NCI-H146 (cell line): ENCODE data around the gene DLGAP1.

Experiments used
- DNase-seq: peaks from one replicate; lab custom pipeline; 2025; lab: John Stamatoyannopoulos, UW

Gene DLGAP1

GRCh38 chr18:3864669-3865298, 590.3 kb downstream of the DLGAP1 start:
- DNase-seq, result no peak

- no peak for DNase-seq
These were observed 591.5 kb downstream of the DLGAP1 start for GRCh38 chr18:3863593-3863992.

GRCh38 chr18:3863006-3863405, 592.1 kb downstream of the DLGAP1 start:
- DNase-seq, result no peak

- DNase-seq, result no peak
These were observed 593.6 kb downstream of the DLGAP1 start for GRCh38 chr18:3861495-3861894.

- DNase-seq, result no peak
These were observed 597.6 kb downstream of the DLGAP1 start for GRCh38 chr18:3857544-3857943.

- no peak for DNase-seq
These were observed 599.1 kb downstream of the DLGAP1 start for GRCh38 chr18:3855966-3856365.

- DNase-seq, result peak; percentile 40
These were observed 602.8 kb downstream of the DLGAP1 start for GRCh38 chr18:3852321-3852720.

- no peak for DNase-seq
These were observed 603.9 kb downstream of the DLGAP1 start for GRCh38 chr18:3851159-3851558.

- no peak for DNase-seq
These were observed 606.8 kb downstream of the DLGAP1 start for GRCh38 chr18:3848316-3848715.

GRCh38 chr18:3845161-3845560, 609.9 kb downstream of the DLGAP1 start:
- DNase-seq, result no peak

- DNase-seq, result no peak
These were observed 612.3 kb downstream of the DLGAP1 start for GRCh38 chr18:3842844-3843243.

GRCh38 chr18:3840766-3841165, 614.3 kb downstream of the DLGAP1 start:
- no peak for DNase-seq

GRCh38 chr18:3839581-3839981, 615.5 kb downstream of the DLGAP1 start:
- no peak for DNase-seq

GRCh38 chr18:3836483-3837335, 618.4 kb downstream of the DLGAP1 start:
- no peak for DNase-seq

- no peak for DNase-seq
These were observed 623.0 kb downstream of the DLGAP1 start for GRCh38 chr18:3832025-3832638.

GRCh38 chr18:3830604-3831003, 624.5 kb downstream of the DLGAP1 start:
- no peak for DNase-seq

GRCh38 chr18:3827236-3827845, 627.8 kb downstream of the DLGAP1 start:
- no peak for DNase-seq

- no peak for DNase-seq
These were observed 629.1 kb downstream of the DLGAP1 start for GRCh38 chr18:3826021-3826420.

- no peak for DNase-seq
These were observed 631.0 kb downstream of the DLGAP1 start for GRCh38 chr18:3824101-3824500.

- no peak for DNase-seq
These were observed 632.0 kb downstream of the DLGAP1 start for GRCh38 chr18:3823073-3823472.

- no peak for DNase-seq
These were observed 633.6 kb downstream of the DLGAP1 start for GRCh38 chr18:3821524-3821923.

GRCh38 chr18:3819961-3820360, 635.1 kb downstream of the DLGAP1 start:
- no peak for DNase-seq
